GM12891 (cell line): ENCODE results near the gene CACNA1A.

Experiments used
- POLR2A ChIP-seq: IDR thresholded peaks from 2 replicates; pipeline ENCODE4 v1.6.1; 2011; ENCODE audit warnings: low read depth, low read length, control low read depth
- POLR2AphosphoS5 ChIP-seq: IDR thresholded peaks from 2 replicates; pipeline ENCODE4 v1.6.1; 2011; ENCODE audit warnings: low read depth, low read length, control low read depth
- SPI1 ChIP-seq: IDR thresholded peaks from 2 replicates; pipeline ENCODE4 v1.6.1; 2011; ENCODE audit warnings: low read depth, low read length, control low read depth
- TAF1 ChIP-seq: IDR thresholded peaks from 2 replicates; pipeline ENCODE4 v1.6.1; 2011; ENCODE audit warnings: low read depth, low read length, control low read depth

DNA sequence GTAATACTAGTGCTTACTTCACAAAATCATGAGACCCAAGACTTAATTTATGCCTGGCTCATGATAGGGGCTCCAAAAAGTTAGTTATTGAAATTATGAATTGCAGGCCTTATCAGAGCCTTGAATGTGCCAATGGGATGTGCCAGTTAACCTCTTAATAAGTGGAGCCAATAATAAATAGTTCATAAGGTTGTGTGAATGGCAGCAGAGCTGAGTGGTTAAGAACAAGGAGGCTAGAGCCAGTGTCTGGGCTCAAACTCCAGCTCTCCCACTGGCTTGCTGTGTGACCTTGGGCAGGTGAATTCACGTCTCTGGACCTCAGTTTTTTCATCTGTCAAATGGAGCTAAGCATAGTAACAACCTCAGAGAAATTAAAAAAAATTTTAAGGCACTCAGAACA, 222.4 kb downstream of the CACNA1A start:
- no peak for TF ChIP-seq POLR2A
- TF ChIP-seq SPI1 = no peak
- TF ChIP-seq POLR2AphosphoS5 = no peak
- TF ChIP-seq TAF1 = no peak
